HepG2 (cell line): ENCODE measurements around the gene TPM1. TPM values are rescaled to one million over a fixed set of nuclear protein-coding genes. Genes with fewer than 3 reads are reported as not detected.

Experiments
- ATAC-seq: fragments of 200-7000 bp; cut with Tn5 transposase; 3 replicates; pipeline ENCODE4 v1.9.1; 2020; ENCODE audit warnings: mild to moderate bottlenecking, moderate library complexity
- BruUV-seq: library from RNA; stranded (reverse); fragments of 400-500 nt; replicated peaks from 2 replicates; lab custom pipeline; 2021; lab: Mats Ljungman, UMichigan
- CTCF ChIA-PET: fragments of 300-600 bp; formaldehyde crosslinking; extraction: SDS; loops from one replicate; lab custom pipeline; 2021; ENCODE audit warnings: low total read pairs, inconsistent platforms, low intra/inter-chr PET ratio; lab: Yijun Ruan, JAX
- POLR2A ChIA-PET: fragments of 350-600 bp; sonication (Branson Sonifier 250); formaldehyde crosslinking; loops from one replicate; lab custom pipeline; 2020; ENCODE audit warnings: antibody characterized with exemption, inconsistent platforms; lab: Yijun Ruan, JAX
- DNase-seq: peaks from one replicate; pipeline ENCODE4 v3.0.0-alpha.2; 2015; ENCODE audit warnings: low spot score
- FAIRE-seq: peaks from 3 replicates; lab custom pipeline; 2011; peaks lifted over from hg19 to GRCh38; lab: Jason Lieb, UNC
- H2AFZ ChIP-seq: one replicate; pipeline ENCODE4 v1.6.1; 2011; ENCODE audit warnings: low read length, inconsistent platforms
- H3K27ac ChIP-seq: fragments of 300-600 bp; 3 replicates; pipeline ENCODE4 v1.8.0; 2011; ENCODE audit warnings: mixed run types, mild to moderate bottlenecking, mixed read lengths, low read length, inconsistent platforms; ENCODE audit not compliant: insufficient read depth; ENCODE audit errors: extremely low read length
- H3K27me3 ChIP-seq, 2 experiments: fragments of 200-600 bp in 1 of 2; 2 replicates in 1 of 2; 3 replicates in 1 of 2; pipeline versions ENCODE4 v1.6.0 to v1.8.0; 2011; ENCODE audit warnings: low read length in 2 of 2, mild to moderate bottlenecking in 2 of 2, moderate library complexity in 2 of 2, inconsistent platforms in 1 of 2; ENCODE audit not compliant: insufficient read depth in 2 of 2, control insufficient read depth in 1 of 2
- H3K36me3 ChIP-seq, 2 experiments: fragments of 200-600 bp in 1 of 2; replicated peaks in 1 of 2; 2 replicates in 1 of 2; 3 replicates in 1 of 2; pipeline versions ENCODE4 v1.5.1 to v1.8.0; 2011; ENCODE audit warnings: low read length in 2 of 2, inconsistent platforms in 1 of 2; ENCODE audit not compliant: insufficient read depth in 2 of 2, control insufficient read depth in 1 of 2
- H3K4me1 ChIP-seq: 2 replicates; pipeline ENCODE4 v1.5.1; 2012; ENCODE audit warnings: low read length, inconsistent platforms; ENCODE audit not compliant: insufficient read depth
- H3K4me2 ChIP-seq: 2 replicates; pipeline ENCODE4 v1.6.0; 2011; ENCODE audit warnings: low read depth, low read length, inconsistent platforms
- H3K4me3 ChIP-seq, 3 experiments: fragments of 200-600 bp in 1 of 3; sonication (generic), shearing (Covaris generic) in 1 of 3; replicated peaks in 1 of 3; 2 replicates each; pipeline ENCODE4 v1.5.1; 2011 to 2016; ENCODE audit warnings: low read length in 3 of 3, inconsistent platforms in 2 of 3, low read depth in 2 of 3, mild to moderate bottlenecking in 2 of 3, control low read depth in 1 of 3, mixed read lengths in 1 of 3; ENCODE audit not compliant: insufficient read depth in 1 of 3
- H3K79me2 ChIP-seq: one replicate; pipeline ENCODE4 v1.6.1; 2011; ENCODE audit warnings: low read length, inconsistent platforms; ENCODE audit not compliant: insufficient read depth
- H3K9ac ChIP-seq: 2 replicates; pipeline ENCODE4 v1.6.0; 2011; ENCODE audit warnings: mild to moderate bottlenecking, low read depth, low read length, inconsistent platforms; ENCODE audit not compliant: insufficient read depth
- H3K9me3 ChIP-seq: 2 replicates; pipeline ENCODE4 v1.5.1; 2012; ENCODE audit warnings: mild to moderate bottlenecking, low read length
- H4K20me1 ChIP-seq: 2 replicates; pipeline ENCODE4 v1.6.0; 2011; ENCODE audit warnings: inconsistent platforms, mild to moderate bottlenecking, low read length, moderate library complexity; ENCODE audit not compliant: insufficient read depth
- EED ChIP-seq: sonication (generic); formaldehyde crosslinking; IDR thresholded peaks from 2 replicates; pipeline ENCODE4 v1.5.0; 2020; ENCODE audit warnings: mild to moderate bottlenecking, missing genetic modification reagents
- ESRRA ChIP-seq: sonication (generic); formaldehyde crosslinking; IDR thresholded peaks from 2 replicates; pipeline ENCODE4 v1.5.1; 2020; ENCODE audit warnings: mild to moderate bottlenecking, low read depth, missing genetic modification reagents
- ETV5 ChIP-seq: IDR thresholded peaks from 2 replicates; pipeline ENCODE4 v1.6.1; 2018; ENCODE audit warnings: missing biosample characterization, missing genetic modification reagents, inconsistent platforms, borderline replicate concordance
- PAF1 ChIP-seq: IDR thresholded peaks from 2 replicates; pipeline ENCODE4 v1.6.1; 2016; ENCODE audit warnings: missing genetic modification reagents, missing compliant biosample characterization
- RFX1 ChIP-seq: fragments of 450-650 bp; IDR thresholded peaks from 2 replicates; pipeline ENCODE4 v1.6.1; 2017
- ZNF572 ChIP-seq: sonication (generic); formaldehyde crosslinking; IDR thresholded peaks from 2 replicates; pipeline ENCODE4 v1.5.1; 2020; ENCODE audit warnings: mild to moderate bottlenecking, missing genetic modification reagents
- ZSCAN12 ChIP-seq: sonication (generic); formaldehyde crosslinking; IDR thresholded peaks from 2 replicates; pipeline ENCODE4 v1.9.0; 2021; ENCODE audit warnings: mild to moderate bottlenecking, missing genetic modification reagents
- WGBS: methylation state at CpG from one replicate; pipeline ENCODE4 v1.1.6; 2017; ENCODE audit warnings: low lambda C conversion rate; 5-methylcytosine and 5-hydroxymethylcytosine counted together
- in situ Hi-C: cut with HindIII; loops from 2 replicates; pipeline ENCODE4 v1.10.0; 2017; ENCODE audit warnings: low pct_unique_long_range_greater_than_20kb; ENCODE audit not compliant: extremely low pct_ligation_motif_present
- intact Hi-C: fragments of 100-400 bp; cut with micrococcal nuclease; formaldehyde crosslinking; loops from one replicate; pipeline ENCODE4 v1.10.0; 2022; ENCODE audit not compliant: unreplicated experiment
- polyA plus RNA-seq, 8 experiments: library from polyadenylated mRNA; depleted of rRNA in 3 of 8; stranded (reverse) in 7 of 8; unstranded in 1 of 8; fragments of >200 nt; fragmentation: Illumina TruSeq in 4 of 8; extraction: Trizol in 4 of 8; gene quantifications; 2 replicates each; pipeline versions ENCODE4 v1.2.1 to v1.2.3, GENCODE V29; 2011 to 2016; ENCODE audit warnings: low read depth in 4 of 8, missing spikeins in 1 of 8, mixed read lengths in 1 of 8; ENCODE audit not compliant: insufficient read depth in 1 of 8
- total RNA-seq, 5 experiments: library from RNA; depleted of rRNA; stranded (reverse); fragments of >200 nt; fragmentation: Illumina TruSeq; extraction: Trizol; gene quantifications; 2 replicates each; pipeline ENCODE4 v1.2.3, GENCODE V29; 2016; ENCODE audit warnings: low read depth in 1 of 5
- TF ChIP-seq, protein P1 (sequence below): IDR thresholded peaks from 2 replicates; pipeline ENCODE4 v1.6.1; 2018; ENCODE audit warnings: missing genetic modification reagents, mild to moderate bottlenecking, missing compliant biosample characterization

Gene TPM1
- total and polyA plus RNA-seq, 2 of the 13 experiments (the other 11 are each of a cell fraction or from before 2014, with no cell fraction given) = 98.9 to 109 TPM

GRCh38 chr15:63063877-63064409 is 21.4 kb downstream of the TPM1 start:
- no peaks in the 10 kb centered on the region for H3K9me3 ChIP-seq
- intact Hi-C loops (no loop called here), in situ Hi-C loops (no loop called here)
- DNase-seq (no peak), ATAC-seq (no peak), FAIRE-seq (no peak)
- no peak overlapping the region for H2AFZ ChIP-seq
- H3K36me3 ChIP-seq = peaks cover 31 to 74% of the 10 kb centered on the region in 2 experiments
- BruUV-seq = no TSS peak
- TF ChIP-seq EED = no peak
- TF ChIP-seq ETV5 (CRISPR knock-in tag) = no peak
- 0 out of 2 replicates have a peak, but pooled peaks have one; percentile 37 for TF ChIP-seq PAF1 (CRISPR knock-in tag)
- H4K20me1 ChIP-seq = no peaks in the 10 kb centered on the region
- H3K4me2 ChIP-seq = no peak overlapping the region
- ChIA-PET CTCF (no interaction called here), POLR2A (no interaction called here)
- WGBS = 94% methylated on average over 13 of the region's 13 CpGs
- H3K79me2 ChIP-seq = no peaks in the 10 kb centered on the region
- H3K27ac ChIP-seq = no peak overlapping the region
- no peak overlapping the region for H3K4me3 ChIP-seq
- no peaks in the 10 kb centered on the region for H3K27me3 ChIP-seq
- H3K4me1 ChIP-seq = no peaks in the 10 kb centered on the region
- H3K9ac ChIP-seq = no peak overlapping the region

DNA sequence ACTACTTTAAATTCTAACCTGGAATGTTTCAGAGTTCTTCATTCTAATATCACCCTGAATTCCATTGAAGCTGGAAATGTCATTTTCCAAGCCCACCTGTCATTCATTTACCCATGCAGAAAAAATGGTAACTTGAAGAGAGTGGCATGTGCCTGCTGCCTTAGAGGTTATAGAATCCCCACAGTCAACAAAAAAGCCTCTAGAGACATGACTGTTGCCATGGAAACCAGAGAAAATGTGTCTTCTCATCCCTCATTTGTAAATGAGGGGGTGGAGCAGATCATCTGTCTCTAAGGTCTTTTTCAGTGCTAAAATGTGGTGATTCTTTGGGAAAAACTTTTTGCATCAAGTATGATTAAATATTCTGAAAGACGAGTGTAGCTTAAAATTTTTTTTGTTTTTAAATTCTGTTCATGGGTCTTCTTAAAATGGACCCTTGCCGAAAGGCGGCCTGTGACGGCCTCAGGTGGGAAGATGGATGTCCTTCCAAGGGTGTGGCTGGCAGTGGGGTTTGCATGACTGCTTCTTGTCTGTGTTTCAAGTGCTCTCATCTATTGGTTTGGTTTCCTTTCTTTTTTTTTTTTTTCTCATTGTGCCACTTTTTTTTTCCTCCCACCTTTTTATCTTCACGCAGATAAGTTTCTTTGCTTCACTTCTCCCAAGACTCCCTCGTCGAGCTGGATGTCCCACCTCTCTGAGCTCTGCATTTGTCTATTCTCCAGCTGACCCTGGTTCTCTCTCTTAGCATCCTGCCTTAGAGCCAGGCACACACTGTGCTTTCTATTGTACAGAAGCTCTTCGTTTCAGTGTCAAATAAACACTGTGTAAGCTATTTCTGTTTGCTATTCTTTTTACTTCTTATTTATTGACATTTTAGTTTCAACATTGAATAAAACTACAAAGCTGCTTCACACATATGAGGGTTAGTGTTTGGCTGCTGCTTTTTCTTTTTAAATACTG is 23.0 kb downstream of the TPM1 start:
- no peak for FAIRE-seq
- intact Hi-C loops = no loop called here
- H3K27me3 ChIP-seq = no peaks in the 10 kb centered on the region
- TF ChIP-seq, protein P1, sequence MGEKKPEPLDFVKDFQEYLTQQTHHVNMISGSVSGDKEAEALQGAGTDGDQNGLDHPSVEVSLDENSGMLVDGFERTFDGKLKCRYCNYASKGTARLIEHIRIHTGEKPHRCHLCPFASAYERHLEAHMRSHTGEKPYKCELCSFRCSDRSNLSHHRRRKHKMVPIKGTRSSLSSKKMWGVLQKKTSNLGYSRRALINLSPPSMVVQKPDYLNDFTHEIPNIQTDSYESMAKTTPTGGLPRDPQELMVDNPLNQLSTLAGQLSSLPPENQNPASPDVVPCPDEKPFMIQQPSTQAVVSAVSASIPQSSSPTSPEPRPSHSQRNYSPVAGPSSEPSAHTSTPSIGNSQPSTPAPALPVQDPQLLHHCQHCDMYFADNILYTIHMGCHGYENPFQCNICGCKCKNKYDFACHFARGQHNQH (CRISPR knock-in tag) = no peak
- TF ChIP-seq RFX1 (peak; percentile 7; the same call in 1 of the 2 replicates), ZSCAN12 (no peak), ZNF572 (CRISPR knock-in tag) (no peak), ESRRA (CRISPR knock-in tag) (no peak)
- TF ChIP-seq, all 625 proteins: peak for 1
- WGBS = 94% methylated on average over 8 of the region's 8 CpGs
- CTCF ChIA-PET = no interaction called here
- ATAC-seq = no peak
- Histone ChIP-seq H3K36me3 (peaks cover 24 to 72% of the 10 kb centered on the region in 2 experiments), H3K4me2 (no peak overlapping the region), H3K79me2 (no peaks in the 10 kb centered on the region), H3K27ac (no peak overlapping the region), H3K4me3 (no peak overlapping the region), H3K4me1 (no peaks in the 10 kb centered on the region), H4K20me1 (no peaks in the 10 kb centered on the region), H3K9ac (no peak overlapping the region), H3K9me3 (no peaks in the 10 kb centered on the region), H2AFZ (no peak overlapping the region)
- POLR2A ChIA-PET = interaction anchor here (0.8 kb wide), 1 partner anchor 9 kb away, joined by 3 read pairs; no protein-coding TSS in a partner anchor
- no TSS peak for BruUV-seq
- in situ Hi-C loops = no loop called here
- DNase-seq = no peak
